HepG2 (cell line): ENCODE results near the gene WDR87. TPM values are rescaled to one million over a fixed set of nuclear protein-coding genes. Genes with fewer than 3 reads are reported as not detected.
A peak's percentile ranks its signal among the peaks of the same experiment; 100 is the strongest.

Experiments used
- BATF2 ChIP-seq: sonication (generic); formaldehyde crosslinking; IDR thresholded peaks from 2 replicates; pipeline ENCODE4 v1.8.0; 2022; ENCODE audit warnings: mild to moderate bottlenecking, missing genetic modification reagents, moderate library complexity
- CBX1 ChIP-seq: IDR thresholded peaks from one replicate; pipeline ENCODE4 v1.6.1; 2016; ENCODE audit warnings: antibody characterized with exemption, low read depth
- CEBPG ChIP-seq: IDR thresholded peaks from 2 replicates; pipeline ENCODE4 v1.6.1; 2016
- DMAP1 ChIP-seq: IDR thresholded peaks from 2 replicates; pipeline ENCODE4 v1.6.1; 2016
- E2F2 ChIP-seq: sonication (generic); formaldehyde crosslinking; IDR thresholded peaks from 2 replicates; pipeline ENCODE4 v1.4.0; 2020; ENCODE audit warnings: missing genetic modification reagents, borderline replicate concordance
- EEA1 ChIP-seq: sonication (generic); formaldehyde crosslinking; IDR thresholded peaks from 2 replicates; pipeline ENCODE4 v1.5.1; 2020; ENCODE audit warnings: mild to moderate bottlenecking, missing genetic modification reagents, borderline replicate concordance
- FLYWCH1 ChIP-seq: sonication (generic); formaldehyde crosslinking; IDR thresholded peaks from 2 replicates; pipeline ENCODE4 v1.8.1; 2023; ENCODE audit warnings: mild to moderate bottlenecking, missing genetic modification reagents
- GTF3A ChIP-seq: sonication (generic); formaldehyde crosslinking; conservative IDR thresholded peaks from 2 replicates; pipeline ENCODE4 v1.4.0; 2020; ENCODE audit warnings: mild to moderate bottlenecking, missing genetic modification reagents
- GZF1 ChIP-seq: sonication (generic); formaldehyde crosslinking; IDR thresholded peaks from 2 replicates; pipeline ENCODE4 v1.5.1; 2020; ENCODE audit warnings: mild to moderate bottlenecking, missing genetic modification reagents
- HHEX ChIP-seq: IDR thresholded peaks from 2 replicates; pipeline ENCODE4 v1.6.1; 2016; ENCODE audit warnings: control low read depth
- IKZF1 ChIP-seq: fragments of 450-650 bp; IDR thresholded peaks from 2 replicates; pipeline ENCODE4 v1.7.1; 2016
- ISL2 ChIP-seq: sonication (generic); formaldehyde crosslinking; IDR thresholded peaks from 2 replicates; pipeline ENCODE4 v1.5.0; 2020; ENCODE audit warnings: missing genetic modification reagents
- MTA3 ChIP-seq: sonication (generic); formaldehyde crosslinking; IDR thresholded peaks from 2 replicates; pipeline ENCODE4 v1.4.0; 2020; ENCODE audit warnings: missing genetic modification reagents
- MZF1 ChIP-seq: sonication (generic); formaldehyde crosslinking; IDR thresholded peaks from 2 replicates; pipeline ENCODE4 v1.8.1; 2023; ENCODE audit warnings: mild to moderate bottlenecking, missing genetic modification reagents, borderline replicate concordance
- NFKB2 ChIP-seq: sonication (generic); formaldehyde crosslinking; IDR thresholded peaks from 2 replicates; pipeline ENCODE4 v1.4.0; 2020; ENCODE audit warnings: missing genetic modification reagents, borderline replicate concordance
- PATZ1 ChIP-seq: sonication (generic); formaldehyde crosslinking; IDR thresholded peaks from 2 replicates; pipeline ENCODE4 v1.4.0; 2020; ENCODE audit warnings: missing genetic modification reagents
- RAD21 ChIP-seq: fragments of 450-650 bp; formaldehyde crosslinking; IDR thresholded peaks from 2 replicates; pipeline ENCODE4 v1.5.0; 2020; ENCODE audit warnings: mild to moderate bottlenecking
- SNAI1 ChIP-seq: sonication (generic); formaldehyde crosslinking; IDR thresholded peaks from 2 replicates; pipeline ENCODE4 v1.5.0; 2020; ENCODE audit warnings: mild to moderate bottlenecking, missing genetic modification reagents, borderline replicate concordance
- TFDP1 ChIP-seq: IDR thresholded peaks from 2 replicates; pipeline ENCODE4 v1.6.1; 2016; ENCODE audit warnings: missing compliant biosample characterization, missing genetic modification reagents, borderline replicate concordance
- YEATS2 ChIP-seq: sonication (generic); formaldehyde crosslinking; IDR thresholded peaks from 2 replicates; pipeline ENCODE4 v1.4.0; 2020; ENCODE audit warnings: missing genetic modification reagents, borderline replicate concordance
- ZFP82 ChIP-seq: sonication (generic); formaldehyde crosslinking; IDR thresholded peaks from 2 replicates; pipeline ENCODE4 v1.5.1; 2020; ENCODE audit warnings: mild to moderate bottlenecking, missing genetic modification reagents, borderline replicate concordance
- ZNF331 ChIP-seq: sonication (generic); formaldehyde crosslinking; IDR thresholded peaks from 2 replicates; pipeline ENCODE4 v1.4.0; 2020; ENCODE audit warnings: missing genetic modification reagents
- ZNF333 ChIP-seq: sonication (generic); formaldehyde crosslinking; IDR thresholded peaks from 2 replicates; pipeline ENCODE4 v1.4.0; 2020; ENCODE audit warnings: mild to moderate bottlenecking, missing genetic modification reagents, borderline replicate concordance
- ZNF430 ChIP-seq: sonication (generic); formaldehyde crosslinking; IDR thresholded peaks from 2 replicates; pipeline ENCODE4 v1.9.0; 2021; ENCODE audit warnings: mild to moderate bottlenecking, missing genetic modification reagents
- ZNF441 ChIP-seq: sonication (generic); formaldehyde crosslinking; IDR thresholded peaks from 2 replicates; pipeline ENCODE4 v1.7.0; 2021; ENCODE audit warnings: missing genetic modification reagents, borderline replicate concordance
- ZNF562 ChIP-seq: sonication (generic); formaldehyde crosslinking; IDR thresholded peaks from 2 replicates; pipeline ENCODE4 v1.8.0; 2022; ENCODE audit warnings: missing genetic modification reagents, borderline replicate concordance
- ZNF564 ChIP-seq: sonication (generic); formaldehyde crosslinking; IDR thresholded peaks from 2 replicates; pipeline ENCODE4 v1.8.1; 2023; ENCODE audit warnings: mild to moderate bottlenecking, missing genetic modification reagents
- polyA plus RNA-seq, 8 experiments: library from polyadenylated mRNA; depleted of rRNA in 3 of 8; stranded (reverse) in 7 of 8; unstranded in 1 of 8; fragments of >200 nt; fragmentation: Illumina TruSeq in 4 of 8; extraction: Trizol in 4 of 8; gene quantifications; 2 replicates each; pipeline versions ENCODE4 v1.2.1 to v1.2.3, GENCODE V29; 2011 to 2016; ENCODE audit warnings: low read depth in 4 of 8, missing spikeins in 1 of 8, mixed read lengths in 1 of 8; ENCODE audit not compliant: insufficient read depth in 1 of 8
- total RNA-seq, 5 experiments: library from RNA; depleted of rRNA; stranded (reverse); fragments of >200 nt; fragmentation: Illumina TruSeq; extraction: Trizol; gene quantifications; 2 replicates each; pipeline ENCODE4 v1.2.3, GENCODE V29; 2016; ENCODE audit warnings: low read depth in 1 of 5

WDR87 gene
- total and polyA plus RNA-seq, 2 of the 13 experiments (the other 11 are each of a cell fraction or from before 2014, with no cell fraction given): not detected

GRCh38 chr19:37906869-37907734 lies 708 bp upstream of the WDR87 start, which contains the start of gene SIPA1L3 (continued):
- TF ChIP-seq E2F2 (CRISPR knock-in tag) (0 out of 2 replicates have a peak, but pooled peaks have one; percentile 40), PATZ1 (CRISPR knock-in tag) (peak; percentile 10; the same call in 1 of the 2 replicates), DMAP1 (CRISPR knock-in tag) (peak; percentile 39; the same call in 1 of the 2 replicates), ISL2 (CRISPR knock-in tag) (peak; percentile 24; the same call in 1 of the 2 replicates), ZFP82 (CRISPR knock-in tag) (no peak), ZNF331 (CRISPR knock-in tag) (peak; percentile 42; the same call in 1 of the 2 replicates), ZNF562 (CRISPR knock-in tag) (no peak), ZNF430 (0 out of 2 replicates have a peak, but pooled peaks have one; percentile 1), HHEX (CRISPR knock-in tag) (no peak), RAD21 (no peak), MZF1 (CRISPR knock-in tag) (no peak), IKZF1 (no peak), ZNF333 (CRISPR knock-in tag) (peak; percentile 16; the same call in 1 of the 2 replicates), MTA3 (CRISPR knock-in tag) (no peak), TFDP1 (CRISPR knock-in tag) (no peak), FLYWCH1 (no peak), EEA1 (CRISPR knock-in tag) (peak; percentile 57; the same call in 1 of the 2 replicates), ZNF441 (CRISPR knock-in tag) (no peak), NFKB2 (CRISPR knock-in tag) (peak; percentile 19; the same call in 1 of the 2 replicates), CBX1 (no peak), BATF2 (peak; percentile 54; the same call in 1 of the 2 replicates), CEBPG (CRISPR knock-in tag) (no peak), ZNF564 (no peak), GTF3A (CRISPR knock-in tag) (no peak), YEATS2 (0 out of 2 replicates have a peak, but pooled peaks have one; percentile 37), SNAI1 (CRISPR knock-in tag) (no peak; the same call in 1 of the 2 replicates), GZF1 (CRISPR knock-in tag) (no peak)
